ENCODE measurements around the gene PCCB. TPM values are rescaled to one million over a fixed set of nuclear protein-coding genes. Genes with fewer than 3 reads are reported as not detected.
"Not testable (repeated sequence)": the region's sequence is repeated elsewhere in the genome, so short reads cannot be mapped to it uniquely, and the experiment has no call there.

The PCCB gene
- total and polyA plus RNA-seq, 2 of the 8 experiments (the other 6 are each of a cell fraction or from before 2014, with no cell fraction given), result 56.7 to 84.4 TPM

- H4K8ac ChIP-seq (ENCODE audit: extremely low read depth, insufficient read depth, low read length); H4K20me1 ChIP-seq (replicated peaks in 1 of 2; ENCODE audit: control insufficient read depth in 1 of 2, insufficient read depth in 2 of 2, low read length in 2 of 2); H4K91ac ChIP-seq (replicated peaks; ENCODE audit: insufficient read length, low read length); H3K27ac ChIP-seq (ENCODE audit: low read depth, low read length); H3K4ac ChIP-seq (replicated peaks; ENCODE audit: insufficient read length, low read depth, low read length); H2BK15ac ChIP-seq (ENCODE audit: low read length); DNase-seq (ENCODE audit: low read depth in 1 of 2, low spot score in 2 of 2); POLR2A ChIA-PET (ENCODE audit: partially characterized antibody); H3K23ac ChIP-seq (ENCODE audit: insufficient read length); H2BK20ac ChIP-seq (ENCODE audit: low read length); H3K4me1 ChIP-seq (replicated peaks in 1 of 4; ENCODE audit: control insufficient read depth in 3 of 4, insufficient read depth in 4 of 4, low read length in 3 of 4); FAIRE-seq; CTCF ChIA-PET (ENCODE audit: partially characterized antibody); H3K9me3 ChIP-seq (ENCODE audit: insufficient read depth in 2 of 2, low read depth in 1 of 2, low read length in 1 of 2); H3K36me3 ChIP-seq (ENCODE audit: control insufficient read depth in 2 of 4, insufficient read depth in 4 of 4, low read length in 3 of 4); H2AK5ac ChIP-seq (ENCODE audit: low read depth, low read length); H3K27me3 ChIP-seq (replicated peaks in 1 of 4; ENCODE audit: control insufficient read depth in 3 of 4, extremely low read depth in 1 of 4, insufficient read depth in 3 of 4, low read length in 3 of 4); H3K23me2 ChIP-seq (ENCODE audit: low read depth, low read length); H3K4me2 ChIP-seq (ENCODE audit: insufficient read depth in 1 of 2, low read depth in 2 of 2, low read length in 2 of 2); H3K56ac ChIP-seq (replicated peaks; ENCODE audit: insufficient read length, low read depth, low read length); H2BK5ac ChIP-seq (ENCODE audit: low read depth, low read length); H2AFZ ChIP-seq (ENCODE audit: low read length); H4K5ac ChIP-seq (ENCODE audit: insufficient read length, low read depth, low read length); H2BK120ac ChIP-seq (replicated peaks; ENCODE audit: low read depth, low read length); H3K4me3 ChIP-seq (ENCODE audit: extremely low read depth in 1 of 4, insufficient read depth in 2 of 4, low read depth in 3 of 4, low read length in 4 of 4); H2BK12ac ChIP-seq (ENCODE audit: low read depth, low read length); H3K9ac ChIP-seq (replicated peaks in 1 of 4; ENCODE audit: extremely low read depth in 1 of 4, low read depth in 3 of 4, low read length in 3 of 4); H3K14ac ChIP-seq (ENCODE audit: insufficient read length); H3K79me1 ChIP-seq (ENCODE audit: low read depth, low read length); H3K18ac ChIP-seq (ENCODE audit: extremely low read depth, low read length): not testable (repeated sequence)
- WGBS, 2 experiments (ENCODE audit: extremely low coverage in 1 of 2, insufficient coverage in 1 of 2, insufficient read length in 1 of 2, insufficient replicate concordance in 2 of 2, low coverage in 1 of 2, low lambda C conversion rate in 2 of 2, missing lambda C conversion rate in 1 of 2), result 86% methylated on average over 2 of the region's 2 CpGs; no CpG with 5 or more reads in 1 of the 2 experiments
- peaks cover 0 to 34% of the 10 kb centered on the region in 2 experiments; a peak in 2 of 4 replicates for H3K79me2 ChIP-seq (ENCODE audit: control insufficient read depth in 1 of 2, insufficient read depth in 2 of 2, low read length in 2 of 2)
Observed at GRCh38 chr3:136271626-136272025, 21.5 kb downstream of the PCCB start.
